HFFc6 (cell line): ENCODE data around the gene YAF2. TPM values are rescaled to one million over a fixed set of nuclear protein-coding genes. Genes with fewer than 3 reads are reported as not detected.

Source experiments
- DNase-seq: peaks from one replicate; pipeline ENCODE4 v3.0.0-alpha.2; 2018
- H3K27ac Mint-ChIP-seq: 2 replicates; pipeline ENCODE4 v1.8.0; 2020; ENCODE audit warnings: mild to moderate bottlenecking, mixed read lengths
- H3K27me3 Mint-ChIP-seq: 2 replicates; pipeline ENCODE4 v1.8.0; 2021; ENCODE audit warnings: mild to moderate bottlenecking, moderate library complexity, mixed read lengths; ENCODE audit not compliant: insufficient read depth
- H3K36me3 Mint-ChIP-seq: 2 replicates; pipeline ENCODE4 v1.8.0; 2021; ENCODE audit warnings: low read depth, mixed read lengths
- H3K4me1 Mint-ChIP-seq: 2 replicates; pipeline ENCODE4 v1.8.0; 2020; ENCODE audit warnings: low read depth, mixed read lengths
- H3K4me3 Mint-ChIP-seq: 2 replicates; pipeline ENCODE4 v1.8.0; 2020; ENCODE audit warnings: mild to moderate bottlenecking, moderate library complexity, mixed read lengths
- H3K9me3 Mint-ChIP-seq: 2 replicates; pipeline ENCODE4 v1.8.0; 2020; ENCODE audit warnings: mild to moderate bottlenecking, mixed read lengths
- CTCF ChIP-seq: fragments of 200-600 bp; sonication (generic); IDR thresholded peaks from 2 replicates; pipeline ENCODE4 v1.5.0; 2021; ENCODE audit warnings: antibody characterized with exemption, mild to moderate bottlenecking
- total RNA-seq, 6 experiments: library from RNA; stranded (reverse); fragmentation: NEBNext Ultra II Directional; extraction: Animal tissue kit (Norgen Biotek cat#: 25700); gene quantifications; 2 replicates in 1 of 6; 3 replicates in 5 of 6; pipeline ENCODE4 v1.2.3, GENCODE V29; 2021

YAF2 gene
- total RNA-seq, 6 experiments from 2014 or later: 22.2 to 31.2 (median 27.6) TPM

- DNase-seq: no peak
- peaks cover 19% of the 10 kb centered on the region for H3K36me3 Mint-ChIP-seq
- H3K27me3 Mint-ChIP-seq: no peaks in the 10 kb centered on the region; the same call in 1 of the 2 replicates
- peak overlapping the region; percentile 79 for H3K27ac Mint-ChIP-seq
- peaks cover 29% of the 10 kb centered on the region for H3K4me1 Mint-ChIP-seq
- H3K4me3 Mint-ChIP-seq: peak overlapping the region; percentile 25
- peaks cover 7% of the 10 kb centered on the region for H3K9me3 Mint-ChIP-seq
- no peak for TF ChIP-seq CTCF
These were observed 119.7 kb downstream of the YAF2 start for GRCh38 chr12:42118136-42118879.

- no peak for DNase-seq
- no peaks in the 10 kb centered on the region for H3K27me3 Mint-ChIP-seq
These were observed 129.0 kb downstream of the YAF2 start for GRCh38 chr12:42109031-42109430.

More at GRCh38 chr12:42109031-42109430, 129.0 kb downstream of the YAF2 start:
- peaks cover 10% of the 10 kb centered on the region; the same call in 1 of the 2 replicates for H3K4me1 Mint-ChIP-seq
- peaks cover 14% of the 10 kb centered on the region for H3K9me3 Mint-ChIP-seq
- TF ChIP-seq CTCF: no peak
- no peak overlapping the region for H3K4me3 Mint-ChIP-seq
- H3K27ac Mint-ChIP-seq: no peak overlapping the region
- peaks cover 31% of the 10 kb centered on the region for H3K36me3 Mint-ChIP-seq

Other genes with a start within 250 kb of the YAF2 start
- gene GXYLT1, start 93.4 kb downstream of the YAF2 start, total RNA-seq: 10 to 100 TPM; 11.2 to 14.1 (median 13.2) TPM
- 10 to 100 TPM; 54.0 to 71.8 (median 64.6) TPM for gene ZCRB1, start 87.8 kb upstream of the YAF2 start, total RNA-seq
- gene PPHLN1, start 87.9 kb upstream of the YAF2 start, total RNA-seq: 10 to 100 TPM; 60.5 to 68.6 (median 63.5) TPM